Esophagus squamous epithelium (tissue), 4 donors: ENCODE data around the gene VIT.

Experiments used
- POLR2A ChIP-seq, 4 donors: fragments of 450-650 bp; IDR thresholded peaks; one replicate each; pipeline ENCODE4 v1.6.1; 2017; ENCODE audit warnings: antibody characterized with exemption in 4 of 4, mild to moderate bottlenecking in 4 of 4, moderate library complexity in 3 of 4
- TF ChIP-seq, protein P1 (sequence below), 6 experiments: fragments of 450-650 bp in 4 of 6; fragments of 200-600 bp in 2 of 6; sonication (generic) in 2 of 6; IDR thresholded peaks; one replicate each; pipeline ENCODE4 v1.5.1; 2016 to 2019; ENCODE audit warnings: antibody characterized with exemption in 6 of 6, mild to moderate bottlenecking in 4 of 6, moderate library complexity in 4 of 6

- TF ChIP-seq, protein P1, sequence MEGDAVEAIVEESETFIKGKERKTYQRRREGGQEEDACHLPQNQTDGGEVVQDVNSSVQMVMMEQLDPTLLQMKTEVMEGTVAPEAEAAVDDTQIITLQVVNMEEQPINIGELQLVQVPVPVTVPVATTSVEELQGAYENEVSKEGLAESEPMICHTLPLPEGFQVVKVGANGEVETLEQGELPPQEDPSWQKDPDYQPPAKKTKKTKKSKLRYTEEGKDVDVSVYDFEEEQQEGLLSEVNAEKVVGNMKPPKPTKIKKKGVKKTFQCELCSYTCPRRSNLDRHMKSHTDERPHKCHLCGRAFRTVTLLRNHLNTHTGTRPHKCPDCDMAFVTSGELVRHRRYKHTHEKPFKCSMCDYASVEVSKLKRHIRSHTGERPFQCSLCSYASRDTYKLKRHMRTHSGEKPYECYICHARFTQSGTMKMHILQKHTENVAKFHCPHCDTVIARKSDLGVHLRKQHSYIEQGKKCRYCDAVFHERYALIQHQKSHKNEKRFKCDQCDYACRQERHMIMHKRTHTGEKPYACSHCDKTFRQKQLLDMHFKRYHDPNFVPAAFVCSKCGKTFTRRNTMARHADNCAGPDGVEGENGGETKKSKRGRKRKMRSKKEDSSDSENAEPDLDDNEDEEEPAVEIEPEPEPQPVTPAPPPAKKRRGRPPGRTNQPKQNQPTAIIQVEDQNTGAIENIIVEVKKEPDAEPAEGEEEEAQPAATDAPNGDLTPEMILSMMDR (IDR thresholded peaks at IDR 0.05) = no peak
- TF ChIP-seq POLR2A (IDR thresholded peaks at IDR 0.05) = no peak
Measured at GRCh38 chr2:36802952-36803351, 106.4 kb downstream of the VIT start.
